Stimulated activated memory B cell treated with anti-CD40 and anti-IgM and Interleukin-4, amounts not matched to agents 10 μg/mL and 1 μg/mL and 100 μg/mL, for 72 hours (primary cell): ENCODE measurements around the gene EHMT1.
"Not testable (repeated sequence)": the region's sequence is repeated elsewhere in the genome, so short reads cannot be mapped to it uniquely, and the experiment has no call there.

ENCODE experiments used
- ATAC-seq: fragments of 150-1000 bp; cut with Tn5 transposase; 2 replicates; pipeline ENCODE4 v1.10.0; 2021
- H3K27ac Mint-ChIP-seq: one replicate; pipeline ENCODE4 v1.8.0; 2022; ENCODE audit warnings: mild to moderate bottlenecking, mixed read lengths
- H3K27me3 Mint-ChIP-seq: one replicate; pipeline ENCODE4 v1.8.0; 2022; ENCODE audit warnings: mixed read lengths
- H3K36me3 Mint-ChIP-seq: one replicate; pipeline ENCODE4 v1.8.0; 2022; ENCODE audit warnings: mixed read lengths
- H3K4me1 Mint-ChIP-seq: one replicate; pipeline ENCODE4 v1.8.0; 2022; ENCODE audit warnings: mixed read lengths
- H3K4me3 Mint-ChIP-seq: one replicate; pipeline ENCODE4 v1.8.0; 2022; ENCODE audit warnings: mild to moderate bottlenecking, moderate library complexity, mixed read lengths
- H3K9me3 Mint-ChIP-seq: one replicate; pipeline ENCODE4 v1.8.0; 2022; ENCODE audit warnings: mixed read lengths

Gene EHMT1

DNA sequence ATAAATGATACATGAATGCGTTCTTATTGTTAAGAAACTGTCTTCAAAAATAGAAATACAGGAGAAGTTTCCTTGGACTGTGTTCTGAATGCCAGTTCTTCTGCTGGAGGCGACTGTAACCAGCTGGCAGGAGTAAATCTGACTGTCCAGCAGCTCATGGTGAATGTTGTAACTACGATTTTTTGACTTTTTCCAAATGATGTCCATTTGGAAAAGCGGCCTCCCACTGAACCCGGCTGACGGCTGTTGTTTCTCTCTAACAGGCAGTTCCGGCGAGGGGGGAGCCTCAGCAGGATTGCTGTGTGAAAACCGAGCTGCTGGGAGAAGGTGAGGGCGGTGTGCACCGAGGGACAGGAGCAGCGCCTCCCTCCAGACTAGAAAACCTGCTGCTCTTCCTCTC, 91.9 kb downstream of the EHMT1 start:
- Mint-ChIP-seq H3K9me3 (peaks cover 4% of the 10 kb centered on the region), H3K36me3 (peaks cover 41% of the 10 kb centered on the region), H3K27me3 (no peaks in the 10 kb centered on the region), H3K4me3 (no peak overlapping the region), H3K27ac (peak overlapping the region; percentile 6), H3K4me1 (peaks cover 51% of the 10 kb centered on the region)
- ATAC-seq: no peak

DNA sequence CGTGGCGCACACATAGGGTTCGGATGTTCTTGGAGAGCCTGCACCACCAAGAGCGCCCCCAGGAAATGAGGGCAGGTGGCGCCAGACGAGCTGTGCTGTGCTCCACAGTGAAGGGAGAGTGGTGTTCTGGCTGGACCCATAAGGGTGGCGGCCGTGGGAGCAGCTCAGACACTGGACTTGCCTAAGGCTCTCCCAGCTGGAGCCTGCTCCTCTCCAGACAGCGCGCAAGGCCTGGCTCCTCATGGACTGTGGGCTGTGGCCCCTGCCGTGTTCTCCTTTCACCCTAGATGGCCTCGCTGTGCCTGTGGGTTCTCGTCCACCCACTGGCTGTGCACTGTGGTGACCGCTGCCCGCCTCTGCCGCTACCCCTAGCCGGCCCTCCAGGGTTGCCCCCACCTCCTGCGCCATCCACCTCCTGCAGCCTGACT, 92.9 kb downstream of the EHMT1 start:
- ATAC-seq: peak; percentile 31
- Mint-ChIP-seq H3K4me3 (no peak overlapping the region), H3K9me3 (peaks cover 10% of the 10 kb centered on the region), H3K4me1 (peaks cover 45% of the 10 kb centered on the region), H3K27ac (peak overlapping the region; percentile 66), H3K36me3 (peaks cover 49% of the 10 kb centered on the region), H3K27me3 (no peaks in the 10 kb centered on the region)

DNA sequence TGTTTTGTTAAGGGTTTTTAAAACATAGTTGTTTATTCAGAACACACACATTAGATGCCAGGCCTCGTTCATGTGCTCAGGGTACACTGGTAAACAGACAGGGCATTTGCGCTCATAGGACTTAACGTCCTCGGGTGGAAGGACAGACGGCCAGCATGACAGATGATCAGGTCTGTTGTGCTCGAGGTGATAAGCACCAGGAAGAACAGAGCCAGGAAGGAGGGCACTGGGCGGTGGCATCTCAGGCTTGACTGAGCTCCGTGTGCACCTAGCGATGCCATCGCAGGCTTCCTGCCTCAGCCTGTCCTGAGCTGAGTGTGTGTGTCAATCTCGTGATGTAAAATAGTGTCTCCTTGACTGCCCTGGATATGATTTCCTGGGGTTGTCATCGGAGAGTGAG, 96.5 kb downstream of the EHMT1 start:
- peak overlapping the region; percentile 85 for H3K27ac Mint-ChIP-seq
- H3K9me3 Mint-ChIP-seq: peaks cover 15% of the 10 kb centered on the region
- peak; percentile 69 for ATAC-seq
- H3K27me3 Mint-ChIP-seq: no peaks in the 10 kb centered on the region
- peaks cover 78% of the 10 kb centered on the region for H3K36me3 Mint-ChIP-seq
- H3K4me3 Mint-ChIP-seq: peak overlapping the region; percentile 50
- H3K4me1 Mint-ChIP-seq: peaks cover 24% of the 10 kb centered on the region

DNA sequence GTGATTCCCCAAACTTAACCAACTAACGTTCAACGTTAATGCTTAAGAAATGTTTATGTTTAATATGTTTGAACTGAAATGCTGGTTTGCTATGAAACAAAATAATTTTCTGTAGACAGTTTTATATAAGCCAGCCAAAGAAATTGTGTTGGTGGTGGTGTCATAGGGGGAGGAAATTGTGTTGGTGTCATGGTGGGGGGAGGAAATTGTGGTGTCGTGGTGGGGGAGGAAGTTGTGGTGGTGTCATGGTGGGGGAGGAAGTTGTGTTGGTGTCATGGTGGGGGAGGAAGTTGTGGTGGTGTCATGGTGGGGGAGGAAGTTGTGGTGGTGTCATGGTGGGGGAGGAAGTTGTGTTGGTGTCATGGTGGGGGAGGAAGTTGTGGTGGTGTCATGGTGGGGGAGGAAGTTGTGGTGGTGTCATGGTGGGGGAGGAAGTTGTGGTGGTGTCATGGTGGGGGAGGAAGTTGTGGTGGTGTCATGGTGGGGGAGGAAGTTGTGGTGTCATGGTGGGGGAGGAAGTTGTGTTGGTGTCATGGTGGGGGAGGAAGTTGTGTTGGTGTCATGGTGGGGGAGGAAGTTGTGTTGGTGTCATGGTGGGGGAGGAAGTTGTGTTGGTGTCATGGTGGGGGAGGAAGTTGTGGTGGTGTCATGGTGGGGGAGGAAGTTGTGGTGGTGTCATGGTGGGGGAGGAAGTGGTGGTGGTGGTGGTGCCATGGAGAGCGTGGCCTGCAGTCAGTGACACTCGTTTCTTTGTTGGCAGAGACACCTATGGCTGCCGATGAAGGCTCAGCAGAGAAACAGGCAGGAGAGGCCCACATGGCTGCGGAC, 97.3 kb downstream of the EHMT1 start:
- H3K4me3 Mint-ChIP-seq: peak overlapping the region; percentile 50
- ATAC-seq, H3K27me3 Mint-ChIP-seq: not testable (repeated sequence)
- peaks cover 24% of the 10 kb centered on the region for H3K4me1 Mint-ChIP-seq
- H3K9me3 Mint-ChIP-seq: peaks cover 15% of the 10 kb centered on the region
- peaks cover 85% of the 10 kb centered on the region for H3K36me3 Mint-ChIP-seq
- H3K27ac Mint-ChIP-seq: peak overlapping the region; percentile 85

DNA sequence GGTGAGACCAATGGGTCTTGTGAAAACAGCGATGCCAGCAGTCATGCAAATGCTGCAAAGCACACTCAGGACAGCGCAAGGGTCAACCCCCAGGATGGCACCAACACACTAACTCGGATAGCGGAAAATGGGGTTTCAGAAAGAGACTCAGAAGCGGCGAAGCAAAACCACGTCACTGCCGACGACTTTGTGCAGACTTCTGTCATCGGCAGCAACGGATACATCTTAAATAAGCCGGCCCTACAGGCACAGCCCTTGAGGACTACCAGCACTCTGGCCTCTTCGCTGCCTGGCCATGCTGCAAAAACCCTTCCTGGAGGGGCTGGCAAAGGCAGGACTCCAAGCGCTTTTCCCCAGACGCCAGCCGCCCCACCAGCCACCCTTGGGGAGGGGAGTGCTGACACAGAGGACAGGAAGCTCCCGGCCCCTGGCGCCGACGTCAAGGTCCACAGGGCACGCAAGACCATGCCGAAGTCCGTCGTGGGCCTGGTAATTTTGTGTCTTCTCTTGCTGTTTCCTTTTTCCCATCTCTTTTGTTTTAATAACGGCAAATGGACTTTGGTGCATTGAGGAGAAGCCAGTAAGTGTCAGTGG, 98.0 kb downstream of the EHMT1 start:
- Mint-ChIP-seq H3K36me3 (peaks cover 85% of the 10 kb centered on the region), H3K9me3 (peaks cover 18% of the 10 kb centered on the region), H3K4me3 (no peak overlapping the region), H3K27ac (peak overlapping the region; percentile 85), H3K4me1 (peaks cover 30% of the 10 kb centered on the region), H3K27me3 (no peaks in the 10 kb centered on the region)
- no peak for ATAC-seq

DNA sequence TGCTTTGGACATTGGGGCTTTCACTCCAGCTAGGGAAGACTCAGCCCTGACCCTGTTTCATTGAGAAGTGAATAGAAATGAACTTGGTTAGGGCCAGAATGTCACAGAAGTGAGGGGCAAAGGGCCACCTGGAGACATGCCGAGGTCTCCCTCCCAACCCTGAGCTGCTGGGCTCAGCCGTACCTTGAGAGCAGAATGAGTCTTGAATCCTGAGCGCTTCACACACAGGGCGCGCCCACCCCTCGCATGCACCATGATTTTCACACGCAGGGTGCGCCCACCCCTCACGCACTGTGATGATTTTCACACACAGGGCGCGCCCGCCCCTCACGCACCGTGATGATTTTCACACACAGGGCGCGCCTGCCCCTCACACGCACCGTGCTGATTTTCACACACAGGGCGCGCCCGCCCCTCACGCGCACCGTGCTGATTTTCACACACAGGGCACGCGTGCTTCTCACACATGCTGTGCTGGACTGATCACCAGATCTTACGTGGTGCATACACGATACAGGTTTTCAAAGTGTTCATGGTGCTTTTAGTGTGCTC, 99.0 kb downstream of the EHMT1 start:
- peaks cover 84% of the 10 kb centered on the region for H3K36me3 Mint-ChIP-seq
- no peaks in the 10 kb centered on the region for H3K27me3 Mint-ChIP-seq
- H3K4me3 Mint-ChIP-seq: no peak overlapping the region
- H3K4me1 Mint-ChIP-seq: peaks cover 30% of the 10 kb centered on the region
- peak; percentile 45 for ATAC-seq
- H3K9me3 Mint-ChIP-seq: peaks cover 18% of the 10 kb centered on the region
- H3K27ac Mint-ChIP-seq: peak overlapping the region; percentile 35

DNA sequence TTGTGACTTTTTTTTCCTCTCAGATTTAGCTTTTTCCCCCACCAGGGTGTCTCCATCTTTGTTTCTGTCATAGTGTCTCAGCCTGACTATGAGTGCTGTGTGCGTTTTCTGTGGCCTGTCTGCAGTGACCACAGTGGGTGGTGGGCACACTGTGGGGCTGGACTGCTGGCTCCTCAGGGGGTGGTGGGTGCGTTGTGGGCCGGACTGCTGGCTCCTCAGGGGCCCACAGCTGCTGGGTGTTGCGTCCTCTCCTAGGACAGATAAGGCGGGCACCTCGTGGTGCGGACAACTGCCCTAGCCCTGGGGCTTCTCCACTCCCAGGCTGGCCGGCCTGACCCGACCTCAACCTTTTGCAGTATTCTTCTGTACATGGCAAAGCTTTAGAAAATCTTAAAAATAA, 100.4 kb downstream of the EHMT1 start:
- peaks cover 41% of the 10 kb centered on the region for H3K4me1 Mint-ChIP-seq
- no peak overlapping the region for H3K4me3 Mint-ChIP-seq
- no peaks in the 10 kb centered on the region for H3K27me3 Mint-ChIP-seq
- H3K9me3 Mint-ChIP-seq: peaks cover 16% of the 10 kb centered on the region
- H3K27ac Mint-ChIP-seq: peak overlapping the region; percentile 35
- peaks cover 82% of the 10 kb centered on the region for H3K36me3 Mint-ChIP-seq
- ATAC-seq: no peak

DNA sequence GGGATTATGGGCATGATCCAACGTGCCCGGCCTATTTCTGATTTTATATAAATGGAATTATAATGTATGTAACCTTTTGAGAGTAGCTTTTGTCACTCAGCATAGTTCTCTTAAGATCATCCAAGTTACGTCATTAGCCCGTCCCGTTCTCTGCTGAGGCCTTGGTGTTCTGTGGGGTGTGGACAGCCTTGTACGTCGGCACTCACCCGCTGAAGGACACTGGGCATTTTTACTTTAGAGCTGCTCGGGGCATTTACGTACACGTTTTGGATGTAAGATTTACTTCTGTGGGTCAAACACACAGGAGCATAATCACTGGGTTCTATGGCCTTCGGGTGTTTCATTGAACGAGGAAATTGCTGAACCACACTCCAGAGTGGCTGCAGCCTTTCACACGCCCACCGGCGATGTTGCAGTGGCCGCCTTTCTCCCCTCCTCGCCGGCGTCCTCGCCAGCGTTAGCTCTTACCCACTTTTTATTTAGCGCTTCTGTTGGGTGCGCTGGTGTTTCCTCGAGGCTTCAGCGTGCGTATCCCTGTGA, 101.8 kb downstream of the EHMT1 start:
- peaks cover 44% of the 10 kb centered on the region for H3K4me1 Mint-ChIP-seq
- peaks cover 19% of the 10 kb centered on the region for H3K9me3 Mint-ChIP-seq
- H3K27ac Mint-ChIP-seq: peak overlapping the region; percentile 99
- no peak overlapping the region for H3K4me3 Mint-ChIP-seq
- H3K27me3 Mint-ChIP-seq: no peaks in the 10 kb centered on the region
- no peak for ATAC-seq
- peaks cover 87% of the 10 kb centered on the region for H3K36me3 Mint-ChIP-seq

DNA sequence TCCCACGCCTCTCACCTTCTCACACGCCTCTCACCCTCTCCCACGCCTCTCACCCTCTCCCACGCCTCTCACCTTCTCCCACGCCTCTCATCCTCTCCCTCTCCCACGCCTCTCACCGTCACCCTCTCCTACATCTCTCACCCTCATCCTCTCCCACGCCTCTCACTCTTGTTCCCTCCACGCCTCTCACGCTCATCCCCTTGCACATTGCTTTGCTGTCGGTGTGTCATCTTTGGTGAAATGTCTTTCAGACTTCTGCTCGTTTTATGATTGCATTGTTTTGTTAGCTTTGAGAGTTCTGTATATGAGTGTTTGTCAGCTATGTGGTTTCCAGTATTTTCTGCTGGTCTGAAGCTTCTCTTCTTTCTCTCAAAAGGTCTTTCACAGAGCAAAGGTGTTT, 102.7 kb downstream of the EHMT1 start:
- Mint-ChIP-seq H3K9me3 (peaks cover 14% of the 10 kb centered on the region), H3K27me3 (no peaks in the 10 kb centered on the region), H3K36me3 (peaks cover 88% of the 10 kb centered on the region), H3K4me1 (peaks cover 49% of the 10 kb centered on the region), H3K4me3 (no peak overlapping the region), H3K27ac (peak overlapping the region; percentile 99)
- ATAC-seq: no peak

DNA sequence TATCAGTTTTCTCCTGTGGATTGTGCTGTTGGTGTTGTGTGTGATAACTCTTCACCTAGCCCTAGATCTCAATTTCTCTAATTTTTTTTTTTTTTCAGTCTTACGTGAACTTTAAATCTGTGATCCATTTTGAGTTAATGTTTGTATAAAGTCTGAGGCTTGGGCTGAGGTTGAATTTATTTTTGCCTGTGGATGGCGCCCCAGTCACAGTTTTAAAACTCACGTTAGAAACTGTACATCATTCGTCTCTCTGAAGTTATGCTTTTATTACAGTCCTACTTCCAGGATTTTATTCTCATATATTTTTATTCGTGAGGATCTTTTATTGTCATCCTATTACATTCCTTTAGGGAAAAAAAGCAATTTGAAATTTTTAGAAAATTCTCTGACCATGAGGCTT, 103.1 kb downstream of the EHMT1 start:
- Mint-ChIP-seq H3K9me3 (peaks cover 12% of the 10 kb centered on the region), H3K4me1 (peaks cover 49% of the 10 kb centered on the region), H3K4me3 (peak overlapping the region; percentile 61), H3K27ac (peak overlapping the region; percentile 99), H3K36me3 (peaks cover 88% of the 10 kb centered on the region), H3K27me3 (no peaks in the 10 kb centered on the region)
- no peak for ATAC-seq

DNA sequence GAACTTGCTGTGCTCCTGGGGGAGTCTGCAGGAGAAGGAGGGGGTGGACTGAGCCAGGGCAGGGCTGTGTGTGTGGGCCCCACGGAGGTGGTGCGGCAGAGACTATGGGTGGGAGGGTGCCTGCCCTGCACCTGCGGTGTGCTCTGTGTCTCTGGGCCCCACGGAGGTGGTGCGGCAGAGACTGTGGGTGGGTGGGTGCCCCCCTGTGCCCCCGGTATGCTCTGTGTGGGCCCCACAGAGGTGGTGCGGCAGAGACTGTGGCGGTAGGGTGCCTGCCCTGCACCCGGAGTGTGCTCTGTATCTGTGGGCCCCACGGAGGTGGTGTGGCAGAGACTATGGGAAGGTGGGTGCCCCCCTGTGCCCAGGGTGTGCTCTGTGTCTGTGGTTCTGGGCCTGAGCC, 103.7 kb downstream of the EHMT1 start:
- peak overlapping the region; percentile 61 for H3K4me3 Mint-ChIP-seq
- H3K27me3 Mint-ChIP-seq: no peaks in the 10 kb centered on the region
- peaks cover 52% of the 10 kb centered on the region for H3K4me1 Mint-ChIP-seq
- peak overlapping the region; percentile 99 for H3K27ac Mint-ChIP-seq
- H3K9me3 Mint-ChIP-seq: peaks cover 12% of the 10 kb centered on the region
- peak; percentile 46 for ATAC-seq
- H3K36me3 Mint-ChIP-seq: peaks cover 88% of the 10 kb centered on the region

DNA sequence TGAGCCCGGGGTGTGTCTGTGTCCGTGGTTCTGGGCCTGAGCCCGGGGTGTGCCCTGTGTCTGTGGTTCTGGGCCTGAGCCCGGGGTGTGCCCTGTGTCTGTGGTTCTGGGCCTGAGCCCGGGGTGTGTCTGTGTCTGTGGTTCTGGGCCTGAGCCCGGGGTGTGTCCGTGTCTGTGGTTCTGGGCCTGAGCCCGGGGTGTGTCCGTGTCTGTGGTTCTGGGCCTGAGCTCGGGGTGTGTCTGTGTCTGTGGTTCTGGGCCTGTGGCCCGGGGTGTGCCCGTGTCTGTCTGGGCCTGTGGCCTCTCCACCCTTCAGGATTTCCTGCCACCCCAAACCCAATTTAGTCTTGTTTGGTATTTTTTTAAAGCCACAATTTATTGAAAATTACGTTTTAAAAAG, 104.6 kb downstream of the EHMT1 start:
- H3K9me3 Mint-ChIP-seq, H3K27me3 Mint-ChIP-seq, ATAC-seq, H3K4me3 Mint-ChIP-seq: not testable (repeated sequence)
- peaks cover 88% of the 10 kb centered on the region for H3K36me3 Mint-ChIP-seq
- H3K27ac Mint-ChIP-seq: peak overlapping the region; percentile 99
- peaks cover 55% of the 10 kb centered on the region for H3K4me1 Mint-ChIP-seq

DNA sequence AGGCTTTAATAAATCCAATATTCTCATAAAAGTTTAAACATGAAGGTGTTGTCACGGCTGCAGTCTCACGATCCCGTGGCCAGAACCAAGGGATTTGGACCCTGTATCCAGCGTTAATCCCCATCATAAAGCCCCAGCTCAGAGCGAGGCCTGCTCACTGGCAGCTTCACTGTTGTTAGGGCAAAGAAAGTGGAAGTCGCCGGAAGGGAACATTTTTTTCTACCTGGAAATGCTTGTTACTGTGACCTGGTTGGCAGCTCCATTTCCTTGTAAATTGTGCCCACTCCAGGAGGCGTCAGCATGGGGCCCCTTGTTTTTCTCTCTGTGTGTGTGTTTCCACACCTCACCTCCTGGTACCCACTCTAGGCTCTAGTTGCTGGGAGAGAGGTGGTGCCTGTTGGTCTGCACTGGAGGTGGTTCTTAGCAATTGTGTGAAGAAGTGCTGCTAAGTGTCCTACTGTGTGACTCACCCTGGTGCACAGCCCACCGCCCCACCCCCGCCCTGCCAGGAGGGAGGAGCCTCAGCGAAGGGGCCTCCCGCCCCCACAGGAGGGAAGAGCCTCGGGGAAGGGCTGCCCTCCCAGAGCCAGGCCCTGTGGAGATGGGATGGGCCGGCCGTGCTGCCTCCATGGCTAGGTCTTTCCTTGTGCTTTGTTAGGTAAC, 105.1 kb downstream of the EHMT1 start:
- H3K4me3 Mint-ChIP-seq: peak overlapping the region; percentile 50
- H3K27ac Mint-ChIP-seq: peak overlapping the region; percentile 99
- peaks cover 55% of the 10 kb centered on the region for H3K4me1 Mint-ChIP-seq

DNA sequence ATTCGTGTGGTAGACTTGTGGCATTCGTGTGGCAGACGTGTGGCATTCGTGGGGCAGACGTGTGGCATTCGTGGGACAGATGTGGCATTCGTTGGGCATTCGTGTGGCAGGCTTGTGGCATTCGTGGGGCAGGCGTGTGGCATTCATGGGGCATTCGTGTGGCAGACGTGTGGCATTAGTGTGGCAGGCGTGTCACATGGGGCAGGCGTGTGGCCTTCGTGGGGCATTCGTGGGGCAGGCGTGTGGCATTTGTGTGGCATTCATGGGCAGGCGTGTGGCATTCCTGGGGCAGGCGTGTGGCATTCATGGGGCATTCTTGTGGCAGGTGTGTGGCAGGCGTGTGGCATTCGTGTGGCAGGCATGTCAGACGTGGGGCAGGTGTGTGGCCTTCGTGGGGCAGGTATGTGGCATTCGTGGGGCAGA, 106.0 kb downstream of the EHMT1 start:
- Mint-ChIP-seq H3K36me3 (peaks cover 87% of the 10 kb centered on the region), H3K9me3 (peaks cover 7% of the 10 kb centered on the region), H3K4me1 (peaks cover 58% of the 10 kb centered on the region), H3K27ac (peak overlapping the region; percentile 99), H3K4me3 (no peak overlapping the region), H3K27me3 (no peaks in the 10 kb centered on the region)
- ATAC-seq: no peak

More for the DNA sequence above, 105.1 kb downstream of the EHMT1 start:
- H3K36me3 Mint-ChIP-seq: peaks cover 88% of the 10 kb centered on the region
- ATAC-seq: no peak
- H3K9me3 Mint-ChIP-seq: peaks cover 7% of the 10 kb centered on the region
- no peaks in the 10 kb centered on the region for H3K27me3 Mint-ChIP-seq

DNA sequence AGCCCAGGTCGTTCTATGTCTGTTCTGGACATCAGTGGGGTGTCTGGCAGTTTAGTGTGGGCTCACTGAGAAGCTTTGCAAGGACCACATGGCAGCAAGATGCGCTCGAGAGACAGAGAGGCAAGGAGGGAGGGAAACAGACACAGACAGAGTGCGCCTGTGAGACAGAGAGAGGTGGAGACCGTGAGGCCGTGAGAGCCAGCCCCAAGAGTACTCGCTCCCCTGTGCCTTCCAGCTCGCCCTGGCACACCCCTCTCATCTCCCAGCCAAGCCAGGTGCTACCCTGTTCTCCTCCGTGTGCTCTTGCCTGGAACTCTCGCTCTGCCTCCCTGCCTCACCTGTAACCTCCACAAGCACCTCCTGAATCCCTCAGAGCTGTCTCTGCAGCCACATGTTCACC, 106.8 kb downstream of the EHMT1 start:
- peaks cover 7% of the 10 kb centered on the region for H3K9me3 Mint-ChIP-seq
- no peak for ATAC-seq
- no peak overlapping the region for H3K4me3 Mint-ChIP-seq
- H3K4me1 Mint-ChIP-seq: peaks cover 60% of the 10 kb centered on the region
- H3K36me3 Mint-ChIP-seq: peaks cover 87% of the 10 kb centered on the region
- peak overlapping the region; percentile 99 for H3K27ac Mint-ChIP-seq
- no peaks in the 10 kb centered on the region for H3K27me3 Mint-ChIP-seq
